ENCODE measurements around the gene NUDT17. TPM values are rescaled to one million over a fixed set of nuclear protein-coding genes. Genes with fewer than 3 reads are reported as not detected.

The NUDT17 gene
- total and polyA plus RNA-seq, 9 of the 15 experiments (the other 6 are each of a cell fraction or from before 2014, with no cell fraction given) = 2.1 to 10.0 (median 6.1) TPM

DNA sequence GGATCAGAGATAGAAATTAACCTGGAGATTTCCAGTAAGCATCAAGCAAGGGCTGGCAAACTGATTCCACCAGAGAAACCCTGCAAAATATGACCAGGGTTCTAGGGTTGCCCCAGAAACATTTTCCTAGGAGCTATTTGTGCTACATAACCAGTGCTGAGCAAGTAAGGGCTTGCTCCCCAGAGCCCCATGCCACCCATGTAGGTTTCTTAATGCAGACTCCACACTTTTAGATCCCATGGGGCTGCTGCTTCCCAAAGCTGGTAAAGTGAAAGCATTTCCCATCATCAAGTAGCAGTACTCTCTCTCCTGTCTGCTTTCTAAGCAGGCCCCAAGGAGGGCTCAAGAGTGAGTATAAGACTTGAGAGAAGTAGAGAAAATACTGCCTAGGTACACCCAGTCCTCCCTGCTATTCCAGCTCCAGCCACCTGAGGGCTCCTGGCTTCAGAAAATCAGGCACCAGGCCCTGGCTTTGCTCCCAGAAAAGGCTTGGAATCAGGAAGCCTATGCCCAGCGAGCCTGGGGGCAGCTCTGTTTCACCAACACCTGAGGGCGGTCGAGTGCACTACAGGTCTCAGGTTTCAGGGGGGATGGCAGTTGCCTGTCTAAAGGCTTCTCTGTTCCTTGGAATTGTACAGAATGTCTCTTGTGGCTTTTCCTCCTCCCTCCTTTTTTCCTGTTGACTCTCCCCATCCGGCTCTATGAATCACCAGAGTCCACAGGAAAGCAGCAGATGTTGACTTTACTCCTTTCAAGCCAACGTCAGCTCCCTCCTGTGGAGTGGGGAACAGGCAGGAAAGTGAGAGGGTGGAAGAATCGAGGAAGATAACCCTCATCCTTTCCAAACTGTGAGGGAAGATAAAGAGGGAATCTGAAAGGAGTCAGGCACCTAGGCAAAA lies 46.4 kb downstream of the NUDT17 start (continued):
- peak in 1 of 2 experiments; percentile 81; a peak in 2 of 4 replicates for TF ChIP-seq MAZ (CRISPR knock-in tag; conservative IDR thresholded peaks at IDR 0.05 in 1 of 2, IDR thresholded peaks at IDR 0.05 in 1 of 2)
- TF ChIP-seq RCOR1 (IDR thresholded peaks at IDR 0.05; ENCODE audit: borderline replicate concordance in 1 of 2, low read depth in 2 of 2, low read length in 2 of 2) = no peak
- TF ChIP-seq NFXL1 (CRISPR knock-in tag; IDR thresholded peaks at IDR 0.05) = no peak
- TF ChIP-seq TCF3 (CRISPR knock-in tag; IDR thresholded peaks at IDR 0.05) = no peak
- no peak for TF ChIP-seq MXD1 (CRISPR knock-in tag; IDR thresholded peaks at IDR 0.05; ENCODE audit: borderline replicate concordance, poor library complexity, severe bottlenecking)
- TF ChIP-seq, protein P1, sequence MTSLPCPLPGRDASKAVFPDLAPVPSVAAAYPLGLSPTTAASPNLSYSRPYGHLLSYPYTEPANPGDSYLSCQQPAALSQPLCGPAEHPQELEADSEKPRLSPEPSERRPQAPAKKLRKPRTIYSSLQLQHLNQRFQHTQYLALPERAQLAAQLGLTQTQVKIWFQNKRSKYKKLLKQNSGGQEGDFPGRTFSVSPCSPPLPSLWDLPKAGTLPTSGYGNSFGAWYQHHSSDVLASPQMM (CRISPR knock-in tag; IDR thresholded peaks at IDR 0.05) = no peak
- no peak for TF ChIP-seq DNMT1 (IDR thresholded peaks at IDR 0.05)
- TF ChIP-seq MAFG (tag; conservative IDR thresholded peaks at IDR 0.05) = no peak
- no peak for TF ChIP-seq FIP1L1 (IDR thresholded peaks at IDR 0.05; ENCODE audit: low read depth, low read length, poor library complexity, severe bottlenecking)
- no peak; the same call in 1 of the 2 replicates for TF ChIP-seq MYC (IDR thresholded peaks at IDR 0.05; ENCODE audit: low read depth, low read length)
- no peak for TF ChIP-seq MYC (CRISPR knock-in tag; IDR thresholded peaks at IDR 0.05; ENCODE audit: borderline replicate concordance, low read depth)
- TF ChIP-seq ZNF347 (CRISPR knock-in tag; IDR thresholded peaks at IDR 0.05; ENCODE audit: low read depth) = no peak
- no peak for TF ChIP-seq ZNF444 (CRISPR knock-in tag; IDR thresholded peaks at IDR 0.05)
- TF ChIP-seq, protein P2, sequence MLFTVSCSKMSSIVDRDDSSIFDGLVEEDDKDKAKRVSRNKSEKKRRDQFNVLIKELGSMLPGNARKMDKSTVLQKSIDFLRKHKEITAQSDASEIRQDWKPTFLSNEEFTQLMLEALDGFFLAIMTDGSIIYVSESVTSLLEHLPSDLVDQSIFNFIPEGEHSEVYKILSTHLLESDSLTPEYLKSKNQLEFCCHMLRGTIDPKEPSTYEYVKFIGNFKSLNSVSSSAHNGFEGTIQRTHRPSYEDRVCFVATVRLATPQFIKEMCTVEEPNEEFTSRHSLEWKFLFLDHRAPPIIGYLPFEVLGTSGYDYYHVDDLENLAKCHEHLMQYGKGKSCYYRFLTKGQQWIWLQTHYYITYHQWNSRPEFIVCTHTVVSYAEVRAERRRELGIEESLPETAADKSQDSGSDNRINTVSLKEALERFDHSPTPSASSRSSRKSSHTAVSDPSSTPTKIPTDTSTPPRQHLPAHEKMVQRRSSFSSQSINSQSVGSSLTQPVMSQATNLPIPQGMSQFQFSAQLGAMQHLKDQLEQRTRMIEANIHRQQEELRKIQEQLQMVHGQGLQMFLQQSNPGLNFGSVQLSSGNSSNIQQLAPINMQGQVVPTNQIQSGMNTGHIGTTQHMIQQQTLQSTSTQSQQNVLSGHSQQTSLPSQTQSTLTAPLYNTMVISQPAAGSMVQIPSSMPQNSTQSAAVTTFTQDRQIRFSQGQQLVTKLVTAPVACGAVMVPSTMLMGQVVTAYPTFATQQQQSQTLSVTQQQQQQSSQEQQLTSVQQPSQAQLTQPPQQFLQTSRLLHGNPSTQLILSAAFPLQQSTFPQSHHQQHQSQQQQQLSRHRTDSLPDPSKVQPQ (CRISPR knock-in tag; IDR thresholded peaks at IDR 0.05; ENCODE audit: borderline replicate concordance) = no peak
- no peak for TF ChIP-seq CXXC5 (CRISPR knock-in tag; IDR thresholded peaks at IDR 0.05)
- TF ChIP-seq ELF1 (tag; IDR thresholded peaks at IDR 0.05) = no peak
- no peak for TF ChIP-seq YY1 (IDR thresholded peaks at IDR 0.05; ENCODE audit: borderline replicate concordance in 1 of 3, control insufficient read depth in 1 of 3, extremely low read depth in 1 of 3, insufficient read depth in 3 of 3, insufficient read length in 1 of 3, insufficient replicate concordance in 2 of 3, low read depth in 1 of 3, low read length in 2 of 3)
- TF ChIP-seq ZNF133 (CRISPR knock-in tag; IDR thresholded peaks at IDR 0.05) = no peak
- no peak for TF ChIP-seq U2AF2 (optimal IDR thresholded peaks at IDR 0.05; ENCODE audit: low read depth, low read length)
- peak; percentile 56 for TF ChIP-seq LEF1 (IDR thresholded peaks at IDR 0.05)
- TF ChIP-seq, protein P3, sequence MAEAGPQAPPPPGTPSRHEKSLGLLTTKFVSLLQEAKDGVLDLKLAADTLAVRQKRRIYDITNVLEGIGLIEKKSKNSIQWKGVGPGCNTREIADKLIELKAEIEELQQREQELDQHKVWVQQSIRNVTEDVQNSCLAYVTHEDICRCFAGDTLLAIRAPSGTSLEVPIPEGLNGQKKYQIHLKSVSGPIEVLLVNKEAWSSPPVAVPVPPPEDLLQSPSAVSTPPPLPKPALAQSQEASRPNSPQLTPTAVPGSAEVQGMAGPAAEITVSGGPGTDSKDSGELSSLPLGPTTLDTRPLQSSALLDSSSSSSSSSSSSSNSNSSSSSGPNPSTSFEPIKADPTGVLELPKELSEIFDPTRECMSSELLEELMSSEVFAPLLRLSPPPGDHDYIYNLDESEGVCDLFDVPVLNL (CRISPR knock-in tag; IDR thresholded peaks at IDR 0.05; ENCODE audit: low read depth) = no peak
- no peak for TF ChIP-seq HNRNPL (IDR thresholded peaks at IDR 0.05; ENCODE audit: low read depth, low read length)
